Glomerular visceral epithelial cell (primary cell): Measurements from ENCODE around the gene BNC1.
"Not testable (repeated sequence)": the region's sequence is repeated elsewhere in the genome, so short reads cannot be mapped to it uniquely, and the experiment has no call there.

Experiments used
- DNase-seq: peaks from one replicate; pipeline ENCODE4 v3.0.0-alpha.2; 2016; ENCODE audit errors: extremely low spot score

Gene BNC1

DNA sequence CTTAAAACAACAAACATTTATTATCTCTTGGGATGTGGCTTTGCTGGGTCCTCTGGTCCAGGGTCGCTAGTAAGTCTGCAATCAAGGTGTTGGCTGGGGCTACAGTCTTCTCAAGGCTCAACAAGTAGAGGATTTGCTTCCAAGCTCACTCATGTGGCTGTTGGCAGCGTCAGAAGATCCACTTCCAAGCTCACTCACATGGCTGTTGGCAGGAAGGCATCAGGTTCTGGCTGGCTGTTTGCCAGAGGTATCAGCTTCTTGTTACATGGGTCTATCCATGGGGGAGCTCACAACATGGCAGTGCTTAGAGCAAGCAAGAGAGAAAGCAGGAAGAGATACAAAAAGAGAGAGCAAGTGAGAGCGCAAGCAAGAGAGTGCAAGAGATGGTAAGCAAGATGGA is 15.0 kb upstream of the BNC1 start:
- no peak for DNase-seq

DNA sequence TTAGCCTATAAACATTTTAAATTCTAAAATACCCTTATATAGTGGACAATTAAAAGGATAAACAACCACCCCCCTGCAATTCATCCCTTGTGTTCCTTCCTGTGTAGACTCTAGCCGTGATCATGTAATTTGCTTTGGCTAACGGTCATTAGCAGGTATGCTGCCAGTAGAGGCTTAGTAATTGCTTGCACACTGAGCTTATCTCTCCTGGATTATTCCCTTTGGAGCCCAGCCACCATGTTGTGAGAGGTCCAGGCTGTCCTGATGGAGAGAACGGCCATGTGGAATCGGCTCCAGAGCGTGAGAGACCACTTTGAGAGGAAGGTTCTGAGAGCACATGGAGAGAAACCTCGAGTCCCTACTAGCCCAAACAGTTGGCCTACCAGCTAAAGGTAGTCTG is 11.0 kb upstream of the BNC1 start:
- DNase-seq, result no peak

DNA sequence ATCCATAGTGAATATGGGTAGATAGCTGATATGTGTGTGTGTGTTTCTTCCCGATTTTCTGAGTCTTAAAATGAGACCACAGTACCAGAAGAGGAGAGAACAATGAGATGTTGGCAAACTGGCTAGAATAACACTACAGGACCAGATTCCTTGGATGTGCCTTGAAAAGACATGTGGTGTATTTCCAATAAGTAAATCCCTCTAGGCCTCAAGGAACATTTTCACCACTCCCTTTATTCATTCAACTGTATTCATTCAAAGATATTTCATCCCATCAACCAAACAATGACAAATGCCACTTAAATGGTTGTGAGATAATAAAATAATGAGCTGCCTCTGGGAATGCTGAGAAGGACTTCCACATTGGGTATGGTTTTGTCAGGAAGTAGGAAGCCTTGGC is 8.7 kb upstream of the BNC1 start:
- DNase-seq, result no peak

DNA sequence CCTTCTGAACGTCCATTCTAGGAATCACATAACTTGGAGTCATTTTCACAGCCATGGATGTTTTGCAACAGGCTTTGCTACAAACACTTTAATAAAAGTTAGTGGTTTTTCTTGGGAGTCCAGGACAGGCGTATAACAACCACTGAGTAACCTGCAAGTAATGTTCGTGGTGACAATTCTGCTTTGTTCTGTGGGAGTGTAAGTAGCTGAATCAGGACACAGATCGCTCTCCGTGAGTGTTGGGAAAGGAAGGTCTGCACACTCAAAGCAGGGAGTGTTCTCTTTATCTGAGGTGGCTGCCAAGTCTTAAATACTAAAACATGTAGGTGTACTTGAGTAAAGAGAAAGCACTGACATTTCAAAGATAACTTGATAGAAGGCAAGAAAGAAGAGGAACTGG is 7.9 kb upstream of the BNC1 start:
- peak; percentile 16 for DNase-seq

- no peak for DNase-seq
These were observed 5.8 kb upstream of the BNC1 start for GRCh38 chr15:83290236-83290635.

DNA sequence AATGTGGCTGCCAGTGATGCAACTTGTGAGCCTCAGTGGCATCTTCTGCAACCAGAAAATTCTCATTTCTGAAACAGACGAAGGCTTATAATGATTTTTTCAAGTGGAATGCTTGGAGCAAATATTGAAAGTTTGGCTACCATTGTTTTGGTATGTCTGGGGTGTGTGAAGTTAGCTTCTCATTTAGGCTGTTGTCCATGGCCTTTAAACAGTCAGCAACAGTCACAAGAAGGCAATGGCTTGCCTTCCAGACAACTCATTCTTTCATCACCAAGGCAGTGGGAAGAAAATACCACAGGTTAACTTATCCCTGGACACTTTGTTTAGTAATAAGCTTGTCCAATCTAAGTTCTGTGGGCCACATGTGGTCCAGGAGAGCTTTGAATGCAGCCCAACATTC is 4.7 kb upstream of the BNC1 start:
- DNase-seq, result no peak

DNA sequence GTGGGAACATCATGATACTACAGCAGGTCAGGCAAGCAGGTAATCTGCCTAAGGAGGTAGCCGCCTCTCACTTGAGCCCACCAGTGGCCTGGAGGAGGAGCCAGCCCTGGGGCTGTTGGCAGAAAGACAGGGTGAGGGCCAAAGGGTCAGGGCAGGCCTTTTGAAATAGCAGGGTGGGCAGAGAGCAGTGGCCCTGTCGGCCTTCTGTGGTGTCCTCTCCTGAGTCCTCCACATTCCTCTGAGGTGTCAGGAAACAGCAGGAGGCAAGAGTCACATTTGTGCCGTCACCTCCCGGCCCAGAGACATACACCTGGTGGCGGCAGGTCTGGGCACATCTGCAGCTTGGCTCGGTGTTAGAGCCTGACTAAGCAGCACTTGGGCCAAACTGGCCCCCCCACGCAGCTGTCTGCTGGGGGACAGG is 3.9 kb upstream of the BNC1 start:
- DNase-seq, result peak; percentile 53

- DNase-seq, result peak; percentile 90
These were observed 3.1 kb upstream of the BNC1 start for GRCh38 chr15:83287541-83288027.

DNA sequence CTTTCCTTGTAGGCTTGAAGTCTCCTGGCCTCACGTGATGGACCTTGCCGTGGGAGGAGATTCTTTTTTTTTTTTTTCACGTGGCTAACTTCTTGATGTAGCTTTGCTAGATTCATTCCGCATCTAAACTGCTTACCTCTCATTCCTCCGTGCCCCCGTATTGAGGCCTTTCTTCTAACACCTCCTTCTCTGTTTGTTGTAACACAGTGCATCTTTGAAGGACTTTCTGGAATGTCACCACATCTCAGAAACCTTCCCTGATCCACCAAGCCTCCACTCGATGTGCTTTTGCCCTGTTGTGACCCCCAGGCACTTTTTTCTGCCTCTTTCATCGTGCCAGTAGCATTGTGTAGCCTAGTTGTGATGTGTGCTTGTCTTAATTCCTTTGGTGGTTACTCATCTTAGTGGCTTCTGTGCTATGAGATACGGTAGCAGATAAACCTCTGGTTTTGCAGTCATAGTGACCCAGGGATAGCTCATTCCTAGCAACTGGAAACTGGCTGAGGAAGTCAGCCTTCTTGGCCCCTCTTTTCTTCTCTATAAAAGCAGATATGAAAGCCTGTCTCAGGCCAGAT is 1.6 kb upstream of the BNC1 start:
- DNase-seq, result peak; percentile 79

- no peak for DNase-seq
These were observed 967 bp upstream of the BNC1 start for GRCh38 chr15:83285284-83285978.

DNA sequence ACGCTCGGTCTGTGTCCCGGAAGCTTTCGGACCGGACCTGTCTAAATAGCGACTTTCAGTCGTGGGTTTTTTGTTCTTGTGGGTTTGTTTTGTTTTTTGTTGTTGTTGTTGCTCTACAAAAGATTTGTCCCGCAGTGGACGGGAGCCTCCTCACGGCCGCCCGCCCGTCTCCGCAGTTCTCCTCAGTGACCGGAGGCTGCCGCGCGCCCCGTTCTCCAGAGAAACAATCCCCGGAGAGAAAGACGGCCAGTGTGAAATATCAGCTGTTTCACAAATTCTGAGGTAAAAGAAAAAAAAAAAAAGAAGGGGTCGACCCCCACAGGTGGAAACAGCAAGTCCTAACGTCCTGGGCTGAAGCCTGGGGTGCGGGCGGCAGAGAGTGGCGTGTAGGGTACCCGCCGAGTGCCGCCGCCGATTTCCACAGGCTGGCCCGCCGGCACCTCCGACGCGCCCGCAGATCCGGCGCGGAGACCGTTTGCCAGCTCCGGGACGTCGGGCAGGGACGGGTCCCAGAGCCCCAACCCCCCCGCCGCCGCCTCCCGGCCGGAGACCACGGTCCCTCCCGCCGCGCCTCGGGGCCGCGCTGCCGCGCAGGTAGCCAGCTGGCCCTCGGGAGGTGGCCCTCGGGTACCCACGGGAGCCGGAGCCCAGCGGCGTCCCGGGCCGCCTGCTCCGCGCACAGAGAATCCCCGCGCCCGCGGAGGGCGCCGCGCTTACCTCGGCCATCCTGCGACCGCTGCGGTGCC is 478 bp downstream of the BNC1 start:
- peak; percentile 34 for DNase-seq

DNA sequence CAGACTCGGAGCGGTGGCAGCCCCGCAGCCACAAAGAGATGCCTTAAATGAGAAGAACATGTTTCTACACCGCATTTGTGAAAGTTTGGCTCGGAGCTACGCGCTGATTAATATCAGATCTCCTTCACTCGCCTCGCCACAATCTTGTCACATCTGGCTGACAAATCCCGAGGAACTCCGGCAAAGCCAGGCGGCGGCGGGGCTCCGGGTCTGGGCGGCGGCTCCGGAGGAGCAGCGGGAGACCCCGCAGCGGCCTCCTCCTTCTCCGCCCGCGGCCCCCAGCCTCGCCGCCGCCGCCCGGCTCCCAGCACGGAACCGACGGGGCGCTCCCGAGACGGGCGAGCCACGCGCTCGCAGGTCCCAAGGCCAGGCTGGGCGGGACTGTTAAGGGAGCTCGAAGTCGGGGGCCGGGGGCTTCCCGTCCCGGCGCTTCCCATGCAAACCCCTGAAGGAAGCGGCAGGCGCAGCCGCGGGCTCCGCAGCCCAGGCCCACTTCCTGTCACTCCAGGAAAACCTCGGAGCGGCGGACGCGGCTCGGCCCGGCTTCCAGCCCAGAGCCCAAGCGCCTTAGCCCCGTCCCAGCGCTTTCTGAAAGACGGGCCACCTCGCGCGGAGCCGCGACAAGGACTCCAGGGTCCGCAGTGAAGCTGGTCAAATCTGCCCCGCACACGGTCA is 1.2 kb downstream of the BNC1 start:
- peak; percentile 50 for DNase-seq

GRCh38 chr15:83282776-83283137 is 1.7 kb downstream of the BNC1 start:
- peak; percentile 53 for DNase-seq

DNA sequence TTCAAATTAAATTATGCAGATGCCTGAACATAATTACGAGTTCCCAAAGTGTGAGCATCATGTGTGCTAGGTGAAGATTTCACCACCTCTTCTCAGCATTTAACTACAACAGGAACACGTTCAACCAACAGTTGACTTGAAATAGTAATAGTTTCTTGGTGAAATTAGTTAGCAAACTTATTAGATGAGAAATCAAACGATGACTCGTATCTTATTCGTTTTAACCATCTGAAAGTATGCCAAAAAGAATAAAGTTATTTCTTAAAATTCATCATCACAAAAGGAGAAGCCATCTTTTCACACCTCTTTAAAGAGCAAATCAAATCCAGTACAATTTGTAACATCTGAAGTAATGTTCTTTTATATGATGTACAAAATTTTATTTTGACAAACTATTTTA is 2.3 kb downstream of the BNC1 start:
- no peak for DNase-seq

GRCh38 chr15:83278191-83278590 is 6.3 kb downstream of the BNC1 start:
- DNase-seq, result peak; percentile 66

- peak; percentile 30 for DNase-seq
These were observed 7.8 kb downstream of the BNC1 start for GRCh38 chr15:83276661-83277060.

GRCh38 chr15:83275412-83275811 is 9.1 kb downstream of the BNC1 start:
- DNase-seq, result peak; percentile 80

GRCh38 chr15:83270176-83270575 is 14.3 kb downstream of the BNC1 start:
- no peak for DNase-seq

DNA sequence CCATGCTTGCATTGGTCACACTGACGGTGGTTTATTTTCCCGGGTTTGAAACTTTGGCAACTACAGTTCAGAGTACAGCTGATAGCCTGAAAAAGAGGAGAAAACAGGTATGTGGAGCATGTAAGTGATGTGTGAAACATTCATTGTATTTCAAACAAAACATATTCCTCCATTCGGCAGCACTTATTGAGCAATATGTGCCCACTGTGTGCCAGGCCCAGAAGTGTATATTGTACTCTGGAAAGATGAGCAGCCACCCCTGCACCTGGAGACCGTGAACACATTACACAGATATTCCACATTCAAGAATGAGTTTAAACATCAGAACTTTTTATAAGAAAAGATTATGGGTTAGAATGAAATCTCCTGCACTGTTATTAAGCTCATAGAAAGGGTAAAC is 16.3 kb downstream of the BNC1 start:
- DNase-seq, result no peak

- no peak for DNase-seq
These were observed 21.7 kb downstream of the BNC1 start for GRCh38 chr15:83262594-83263315.

- not testable (repeated sequence) for DNase-seq
These were observed 22.3 kb downstream of the BNC1 start for GRCh38 chr15:83262181-83262580.

DNA sequence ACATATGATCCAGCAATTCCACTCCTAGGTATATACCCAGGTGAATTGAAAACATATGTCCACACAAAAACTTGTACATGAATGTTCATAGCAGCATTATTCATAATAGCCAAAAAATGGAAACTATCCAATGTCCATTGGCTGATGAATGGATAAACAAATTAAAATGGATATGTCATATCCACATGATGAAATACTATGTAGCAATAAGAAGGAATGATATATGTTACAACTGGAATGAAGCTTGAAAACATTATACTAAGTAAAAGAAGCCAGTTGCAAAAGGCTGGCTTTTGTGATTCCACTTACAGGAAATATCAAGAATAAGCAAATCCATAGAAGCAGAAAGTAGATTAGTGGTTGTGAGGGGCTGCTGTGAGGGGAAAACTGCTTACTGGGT is 33.7 kb downstream of the BNC1 start:
- no peak for DNase-seq
